Skeletal muscle satellite cell (primary cell): Measurements from ENCODE around the gene USH2A.
"Not testable (repeated sequence)": the region's sequence is repeated elsewhere in the genome, so short reads cannot be mapped to it uniquely, and the experiment has no call there.

Experiments
- H3K27me3 ChIP-seq: 2 replicates; pipeline ENCODE4 v1.7.0; 2013; ENCODE audit warnings: low read length; ENCODE audit not compliant: control insufficient read depth, insufficient read depth
- H3K36me3 ChIP-seq: 2 replicates; pipeline ENCODE4 v1.7.0; 2013; ENCODE audit warnings: mild to moderate bottlenecking, control low read depth, low read length; ENCODE audit not compliant: insufficient read depth
- H3K4me1 ChIP-seq: 2 replicates; pipeline ENCODE4 v1.7.0; 2013; ENCODE audit warnings: low read length; ENCODE audit not compliant: control insufficient read depth, insufficient read depth
- H3K4me2 ChIP-seq: 2 replicates; pipeline ENCODE4 v1.7.0; 2013; ENCODE audit warnings: mild to moderate bottlenecking, low read length
- H3K4me3 ChIP-seq: 2 replicates; pipeline ENCODE4 v1.7.0; 2013; ENCODE audit warnings: low read length
- H3K9ac ChIP-seq: 2 replicates; pipeline ENCODE4 v1.7.0; 2013; ENCODE audit warnings: mild to moderate bottlenecking, low read depth, low read length, moderate library complexity
- H3K9me3 ChIP-seq: replicated peaks from 2 replicates; pipeline ENCODE4 v1.7.0; 2013; ENCODE audit warnings: mild to moderate bottlenecking, control low read depth, low read length

The USH2A gene

DNA sequence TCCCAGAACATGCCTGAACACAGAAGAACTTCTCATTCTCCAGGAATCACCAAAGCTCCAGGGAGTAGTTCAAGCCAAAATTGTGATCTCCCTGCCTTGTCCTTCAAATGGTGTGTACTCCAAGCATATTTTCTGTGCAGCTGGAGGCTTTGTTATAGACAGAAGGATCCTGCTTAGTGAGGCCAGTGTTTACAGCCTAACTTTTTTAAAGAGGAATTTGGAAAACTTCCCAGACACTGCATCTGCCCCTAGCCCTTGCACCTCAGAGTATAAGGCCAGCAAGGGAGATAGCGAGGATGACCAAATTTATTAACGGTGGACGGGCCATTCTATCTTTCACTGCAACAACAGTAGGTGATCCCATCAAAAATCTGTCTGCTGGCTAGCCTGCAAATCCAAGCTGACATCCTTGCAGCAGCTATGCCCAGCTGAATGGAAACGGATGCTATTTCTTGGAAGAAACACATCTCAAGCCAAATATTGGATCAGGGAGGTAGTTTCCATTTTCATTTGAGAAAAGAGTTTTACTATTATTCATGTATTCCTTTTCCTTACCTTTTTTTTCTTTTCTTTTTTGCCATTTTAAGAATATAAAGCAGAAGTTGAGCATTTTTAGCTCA, 249.8 kb downstream of the USH2A start:
- Histone ChIP-seq H3K4me1 (peaks cover 11% of the 10 kb centered on the region), H3K9me3 (no peaks in the 10 kb centered on the region), H3K4me3 (no peak overlapping the region), H3K4me2 (no peak overlapping the region), H3K9ac (no peak overlapping the region), H3K27me3 (no peaks in the 10 kb centered on the region), H3K36me3 (no peaks in the 10 kb centered on the region)

GRCh38 chr1:216169351-216169750, 253.9 kb downstream of the USH2A start:
- H3K4me2 ChIP-seq: no peak overlapping the region
- no peaks in the 10 kb centered on the region for H3K36me3 ChIP-seq
- H3K9ac ChIP-seq: no peak overlapping the region
- H3K9me3 ChIP-seq: no peaks in the 10 kb centered on the region
- no peaks in the 10 kb centered on the region for H3K27me3 ChIP-seq
- no peak overlapping the region for H3K4me3 ChIP-seq
- no peaks in the 10 kb centered on the region for H3K4me1 ChIP-seq

DNA sequence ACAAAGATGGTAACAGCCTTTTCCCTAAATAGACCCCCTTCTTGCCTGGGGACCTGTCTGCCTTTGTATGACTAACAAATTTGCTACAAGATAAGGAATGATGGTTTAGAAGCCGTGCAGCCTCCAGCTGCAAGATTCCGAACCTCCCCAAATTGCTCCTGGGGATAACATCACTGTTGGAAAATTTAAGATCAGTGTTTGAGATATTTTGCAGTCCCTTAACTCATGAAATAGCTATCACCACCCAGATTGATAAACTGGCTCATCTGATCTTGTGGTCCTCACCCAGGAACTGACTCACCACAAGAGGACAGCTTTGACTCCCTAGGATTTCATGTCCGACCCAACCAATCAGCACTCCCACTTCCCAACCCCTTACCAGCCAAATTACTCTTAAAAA, 254.7 kb downstream of the USH2A start:
- Histone ChIP-seq H3K9ac (no peak overlapping the region), H3K27me3 (no peaks in the 10 kb centered on the region), H3K36me3 (no peaks in the 10 kb centered on the region), H3K9me3 (no peaks in the 10 kb centered on the region), H3K4me3 (no peak overlapping the region), H3K4me2 (no peak overlapping the region), H3K4me1 (no peaks in the 10 kb centered on the region)

DNA sequence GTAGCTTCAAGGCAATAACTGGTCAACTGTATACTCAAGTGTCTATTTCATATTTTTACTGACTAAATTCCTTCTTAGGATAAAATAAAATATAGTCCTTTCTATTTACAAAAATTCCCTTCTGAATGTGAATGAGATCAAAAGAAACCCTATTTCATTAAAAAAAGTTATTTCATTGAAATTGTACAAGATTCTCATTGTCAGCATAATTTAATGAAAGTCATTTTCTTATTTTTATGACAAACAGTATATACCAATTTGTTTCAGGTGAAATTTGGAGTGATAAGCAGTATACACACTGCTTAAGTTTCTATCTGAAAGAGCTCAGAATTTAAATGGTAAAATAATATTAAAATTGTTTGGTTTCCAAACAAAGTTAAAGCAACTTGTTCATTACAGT, 269.2 kb downstream of the USH2A start:
- no peaks in the 10 kb centered on the region for H3K9me3 ChIP-seq
- H3K4me2 ChIP-seq: no peak overlapping the region
- H3K27me3 ChIP-seq: no peaks in the 10 kb centered on the region
- no peak overlapping the region for H3K9ac ChIP-seq
- no peaks in the 10 kb centered on the region for H3K4me1 ChIP-seq
- H3K4me3 ChIP-seq: no peak overlapping the region
- H3K36me3 ChIP-seq: no peaks in the 10 kb centered on the region

- Histone ChIP-seq H3K4me1 (no peaks in the 10 kb centered on the region), H3K9me3 (no peaks in the 10 kb centered on the region), H3K4me3 (no peak overlapping the region), H3K36me3 (no peaks in the 10 kb centered on the region), H3K9ac (no peak overlapping the region), H3K27me3 (no peaks in the 10 kb centered on the region), H3K4me2 (no peak overlapping the region)
Observed at GRCh38 chr1:216153130-216153529, 270.1 kb downstream of the USH2A start.

DNA sequence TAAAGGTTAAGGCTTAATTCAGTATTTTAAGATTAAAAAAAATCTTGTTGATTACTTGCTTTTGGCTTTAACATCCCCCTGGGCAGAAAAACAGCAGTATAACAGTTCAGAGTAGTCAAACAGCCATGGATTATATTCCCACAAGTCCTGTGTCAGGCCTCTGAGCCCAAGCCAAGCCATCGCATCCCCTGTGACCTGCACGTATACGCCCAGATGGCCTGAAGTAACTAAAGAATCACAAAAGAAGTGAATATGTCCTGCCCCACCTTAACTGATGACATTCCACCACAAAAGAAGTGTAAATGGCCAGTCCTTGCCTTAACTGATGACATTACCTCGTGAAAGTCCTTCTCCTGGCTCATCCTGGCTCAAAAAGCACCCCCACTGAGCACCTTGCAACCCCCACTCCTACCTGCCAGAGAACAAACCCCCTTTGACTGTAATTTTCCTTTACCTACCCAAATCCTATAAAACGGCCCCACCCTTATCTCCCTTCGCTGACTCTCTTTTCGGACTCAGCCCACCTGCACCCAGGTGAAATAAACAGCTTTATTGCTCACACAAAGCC, 277.7 kb downstream of the USH2A start:
- H3K9me3 ChIP-seq, H3K36me3 ChIP-seq, H3K4me1 ChIP-seq, H3K4me3 ChIP-seq, H3K9ac ChIP-seq, H3K27me3 ChIP-seq, H3K4me2 ChIP-seq: not testable (repeated sequence)

DNA sequence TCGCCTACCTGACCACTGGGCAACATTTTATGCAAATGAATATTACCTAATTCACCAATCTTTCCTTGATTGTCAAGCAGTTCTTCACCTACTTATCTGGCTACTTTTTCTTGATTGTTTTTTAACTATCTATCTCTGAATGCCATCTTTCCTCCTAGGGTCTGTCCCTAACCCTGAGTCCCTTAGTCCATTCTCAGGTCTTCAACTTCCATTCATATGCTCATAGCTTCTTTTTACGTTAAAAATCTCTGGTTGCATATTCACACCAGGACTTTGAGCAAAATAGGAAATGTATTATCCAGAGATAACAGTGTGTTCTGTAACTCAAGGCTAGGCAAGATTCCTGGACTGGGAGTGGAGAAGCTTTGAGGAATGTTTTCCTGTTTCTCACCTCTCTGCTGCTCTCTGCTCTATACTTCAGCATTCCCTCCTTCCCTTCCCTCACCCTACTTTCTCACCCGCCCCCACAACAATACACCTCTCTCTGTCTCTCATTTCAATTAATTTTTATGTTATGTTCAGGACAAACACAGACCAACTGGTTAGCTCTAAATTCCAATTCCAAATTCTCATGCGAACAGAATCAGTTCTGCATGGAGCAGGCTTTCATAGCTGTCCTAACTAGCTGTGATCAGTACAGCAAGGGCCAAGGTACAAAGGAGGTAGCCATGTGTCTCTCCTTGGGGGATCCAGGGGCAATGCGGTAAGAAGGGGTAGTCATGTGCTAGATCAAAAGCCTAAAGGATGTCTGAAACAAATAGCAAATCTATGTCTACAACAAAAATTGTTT, 278.4 kb downstream of the USH2A start:
- H3K9ac ChIP-seq: no peak overlapping the region
- no peaks in the 10 kb centered on the region for H3K4me1 ChIP-seq

DNA sequence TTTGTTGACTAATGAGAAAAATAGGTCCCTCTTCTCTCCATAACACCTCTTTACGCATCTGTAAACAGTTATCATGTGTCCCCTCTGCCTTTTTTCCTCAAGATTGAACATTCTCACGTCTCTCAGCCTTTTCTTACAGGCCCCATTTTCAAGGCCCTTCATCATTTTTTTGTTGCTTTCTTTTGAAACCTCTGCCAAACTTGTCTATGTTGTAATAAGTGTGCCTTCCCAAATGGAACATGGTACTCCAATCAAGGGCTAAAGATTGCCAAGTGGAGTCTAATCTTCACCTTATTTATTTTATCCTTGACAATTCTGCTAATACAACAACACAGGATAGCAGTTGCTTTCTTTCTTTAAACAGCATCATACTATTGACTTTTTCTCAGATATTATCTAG, 280.3 kb downstream of the USH2A start:
- Histone ChIP-seq H3K9ac (no peak overlapping the region), H3K27me3 (no peaks in the 10 kb centered on the region), H3K4me3 (no peak overlapping the region), H3K9me3 (no peaks in the 10 kb centered on the region), H3K36me3 (no peaks in the 10 kb centered on the region), H3K4me2 (no peak overlapping the region), H3K4me1 (no peaks in the 10 kb centered on the region)

More for the DNA sequence above, 278.4 kb downstream of the USH2A start:
- Histone ChIP-seq H3K4me2 (no peak overlapping the region), H3K4me3 (no peak overlapping the region), H3K9me3 (no peaks in the 10 kb centered on the region), H3K27me3 (no peaks in the 10 kb centered on the region), H3K36me3 (no peaks in the 10 kb centered on the region)

DNA sequence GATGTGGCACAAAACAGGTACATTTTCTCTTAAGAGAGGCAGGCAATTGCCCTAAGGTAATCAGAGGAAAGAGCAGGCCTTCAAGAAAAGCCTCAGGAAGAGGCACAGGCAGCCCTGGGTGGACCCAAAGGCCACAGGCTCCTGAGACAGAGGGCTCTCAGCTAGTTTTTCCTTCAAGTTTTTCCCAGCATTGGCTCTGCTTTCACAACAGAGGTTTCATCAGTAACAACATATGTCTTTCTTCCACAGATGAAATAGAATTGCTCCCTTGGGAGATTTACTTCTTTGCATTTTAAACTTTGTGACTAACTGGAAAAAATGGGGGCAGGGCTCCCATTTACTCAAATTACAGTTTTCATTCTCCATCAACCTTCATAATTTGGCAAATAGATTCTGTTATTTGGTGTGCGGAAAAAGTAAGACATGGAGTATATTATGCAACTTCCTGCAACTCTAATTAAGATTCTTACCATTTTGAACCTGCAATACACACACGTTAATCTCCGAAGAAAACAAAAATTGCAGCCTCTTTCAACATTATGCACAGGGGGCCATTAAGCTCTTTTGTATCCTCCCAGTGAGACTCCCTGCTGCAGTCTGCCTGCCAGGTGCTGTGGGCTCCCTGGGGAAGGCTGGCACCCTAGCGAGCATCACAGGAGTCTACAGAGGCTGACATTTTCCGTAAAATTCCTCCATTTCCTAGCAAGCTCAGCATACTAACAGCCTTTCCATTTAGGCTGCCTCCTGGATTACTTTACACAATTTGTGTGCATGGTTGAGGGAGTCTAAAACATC, 282.3 kb downstream of the USH2A start:
- Histone ChIP-seq H3K36me3 (no peaks in the 10 kb centered on the region), H3K4me2 (no peak overlapping the region), H3K9me3 (no peaks in the 10 kb centered on the region), H3K4me3 (no peak overlapping the region), H3K4me1 (no peaks in the 10 kb centered on the region), H3K27me3 (no peaks in the 10 kb centered on the region), H3K9ac (no peak overlapping the region)

DNA sequence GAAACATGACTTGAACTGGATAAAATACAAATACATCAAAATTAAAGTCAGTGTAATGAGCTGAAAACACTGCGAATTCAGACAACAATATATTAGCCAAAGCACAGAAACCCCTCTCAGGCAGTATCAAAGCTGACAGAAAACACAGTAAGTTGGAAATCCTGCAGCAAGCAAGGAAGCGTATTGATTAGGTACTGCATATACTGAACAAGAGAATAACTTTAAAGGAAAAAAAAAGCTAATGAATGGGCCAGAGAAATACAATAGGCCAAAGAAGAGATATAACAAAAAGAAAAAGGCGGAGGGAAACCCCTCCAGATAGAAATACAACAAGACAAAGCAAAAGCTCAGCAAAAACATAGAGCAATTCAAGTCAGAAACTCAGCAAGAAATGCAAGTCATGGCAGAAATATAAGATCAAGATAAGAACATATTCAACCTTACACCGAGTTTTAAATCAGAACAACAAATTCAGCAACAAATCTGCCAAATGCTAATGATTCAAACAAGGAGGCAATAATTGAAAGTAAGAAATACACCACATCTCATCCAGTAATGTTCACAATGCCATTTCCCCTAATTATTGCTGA, 299.0 kb downstream of the USH2A start:
- no peaks in the 10 kb centered on the region for H3K4me1 ChIP-seq
- H3K27me3 ChIP-seq: no peaks in the 10 kb centered on the region
- H3K9ac ChIP-seq: no peak overlapping the region
- no peaks in the 10 kb centered on the region for H3K36me3 ChIP-seq
- H3K9me3 ChIP-seq: no peaks in the 10 kb centered on the region
- no peak overlapping the region for H3K4me3 ChIP-seq
- no peak overlapping the region for H3K4me2 ChIP-seq
